Smooth muscle cell of the brain vasculature (primary cell): ENCODE measurements around the gene BTNL8.

ENCODE experiments used
- DNase-seq: peaks from one replicate; pipeline ENCODE4 v3.0.0-alpha.2; 2012; ENCODE audit warnings: low read depth, low spot score

The BTNL8 gene

DNA sequence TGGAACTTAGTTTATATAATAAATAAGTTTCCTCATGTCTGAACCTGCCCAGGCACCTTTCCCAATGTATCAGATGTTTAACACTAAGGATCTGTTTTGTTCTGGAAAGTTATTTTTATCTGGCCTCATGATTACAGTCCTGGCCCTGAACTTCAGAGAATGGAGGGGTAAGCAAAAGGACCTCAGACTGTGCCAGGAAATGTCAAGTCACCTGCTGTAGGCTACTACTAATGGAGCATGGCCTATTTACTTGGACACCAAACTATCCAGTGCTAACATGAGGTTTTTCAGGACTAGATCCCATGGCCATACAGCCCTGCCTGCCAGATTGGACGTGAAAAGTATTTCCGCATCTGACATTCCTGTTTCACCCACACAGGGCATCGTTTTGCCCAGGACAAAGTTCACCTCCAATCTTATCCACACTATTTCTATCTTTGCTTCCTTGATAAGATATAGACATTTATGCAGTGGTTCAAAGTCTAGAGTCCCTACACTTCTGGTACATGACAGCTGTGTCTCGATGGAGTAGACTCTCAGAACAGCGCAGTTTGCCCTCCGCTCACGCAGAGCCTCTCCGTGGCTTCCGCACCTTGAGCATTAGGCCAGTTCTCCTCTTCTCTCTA lies at the start of gene BTNL8:
TSS of gene BTNL8 (plus strand) at position 539 of the 626 bp plus-strand sequence. CDS start 152 bp downstream, outside the sequence.
- no peak for DNase-seq

- no peak for DNase-seq
Measured at GRCh38 chr5:180849827-180850226, 49.1 kb upstream of the BTNL8 start.

DNA sequence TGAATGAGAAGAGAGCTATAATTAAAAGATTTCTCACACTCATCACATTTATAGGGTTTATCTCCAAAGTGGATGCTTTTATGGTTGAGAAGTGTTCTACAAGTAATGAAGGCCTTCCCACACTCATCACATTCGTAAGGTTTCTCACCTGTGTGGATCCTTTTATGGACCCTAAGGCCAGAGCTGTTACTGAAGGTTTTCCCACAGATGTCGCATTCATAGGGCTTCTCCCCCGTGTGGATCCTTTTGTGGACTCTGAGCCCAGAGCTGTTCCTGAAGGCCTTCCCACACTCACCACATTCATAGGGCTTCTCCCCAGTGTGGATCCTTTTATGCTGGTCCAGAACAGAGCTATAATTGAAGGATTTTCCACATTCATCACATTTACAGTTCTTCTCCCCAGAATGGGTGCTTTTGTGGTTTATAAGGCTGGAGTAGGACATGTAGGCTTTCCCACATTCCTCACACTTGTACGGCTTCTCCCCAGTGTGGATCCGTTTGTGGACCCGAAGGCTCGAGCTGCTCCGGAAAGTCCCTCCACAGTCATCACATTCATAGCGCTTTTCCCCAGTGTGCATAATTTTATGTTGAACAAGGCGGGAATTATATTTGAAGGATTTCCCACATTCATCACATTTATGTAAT lies 48.4 kb upstream of the BTNL8 start:
- DNase-seq, result no peak

- no peak for DNase-seq
Measured at GRCh38 chr5:180852495-180852894, 46.5 kb upstream of the BTNL8 start.

- DNase-seq, result no peak
Measured at GRCh38 chr5:180853121-180853847, 45.7 kb upstream of the BTNL8 start.

DNA sequence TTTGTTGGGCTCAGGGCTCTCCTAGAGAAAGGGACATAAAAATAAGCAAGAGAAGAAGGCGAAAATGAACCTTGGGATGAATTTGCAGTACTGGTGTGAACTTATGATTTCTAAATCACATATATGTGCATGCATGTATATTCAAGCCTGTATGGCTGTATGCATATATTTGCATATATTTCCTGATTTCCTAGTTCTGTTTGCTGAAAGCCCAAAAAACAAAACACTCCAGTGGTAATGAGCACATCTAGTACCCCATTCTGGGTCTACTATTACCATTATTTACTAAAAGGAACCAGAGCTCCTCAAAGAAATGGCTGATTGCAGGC lies 45.1 kb upstream of the BTNL8 start:
- no peak for DNase-seq

DNA sequence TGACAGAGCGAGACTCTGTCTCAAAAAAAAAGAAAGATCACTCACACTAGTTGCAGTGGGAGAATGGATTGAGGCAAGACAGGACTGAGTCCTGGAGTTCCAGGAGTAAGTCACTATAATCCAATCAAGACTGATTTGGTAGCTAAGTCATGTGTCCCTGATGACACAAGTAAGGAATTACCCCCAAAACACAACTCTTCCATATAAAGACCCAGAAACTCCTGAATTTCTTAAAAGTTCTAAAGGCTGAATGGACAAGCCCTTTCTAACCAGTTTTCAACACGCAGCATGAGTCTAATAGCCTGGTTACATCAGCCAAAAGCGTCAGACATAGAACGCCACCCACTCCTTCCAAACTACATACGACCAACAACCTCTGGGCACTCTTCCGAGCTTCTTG lies 40.4 kb upstream of the BTNL8 start:
- no peak for DNase-seq

GRCh38 chr5:180860273-180860886 lies 38.6 kb upstream of the BTNL8 start:
- DNase-seq, result no peak

DNA sequence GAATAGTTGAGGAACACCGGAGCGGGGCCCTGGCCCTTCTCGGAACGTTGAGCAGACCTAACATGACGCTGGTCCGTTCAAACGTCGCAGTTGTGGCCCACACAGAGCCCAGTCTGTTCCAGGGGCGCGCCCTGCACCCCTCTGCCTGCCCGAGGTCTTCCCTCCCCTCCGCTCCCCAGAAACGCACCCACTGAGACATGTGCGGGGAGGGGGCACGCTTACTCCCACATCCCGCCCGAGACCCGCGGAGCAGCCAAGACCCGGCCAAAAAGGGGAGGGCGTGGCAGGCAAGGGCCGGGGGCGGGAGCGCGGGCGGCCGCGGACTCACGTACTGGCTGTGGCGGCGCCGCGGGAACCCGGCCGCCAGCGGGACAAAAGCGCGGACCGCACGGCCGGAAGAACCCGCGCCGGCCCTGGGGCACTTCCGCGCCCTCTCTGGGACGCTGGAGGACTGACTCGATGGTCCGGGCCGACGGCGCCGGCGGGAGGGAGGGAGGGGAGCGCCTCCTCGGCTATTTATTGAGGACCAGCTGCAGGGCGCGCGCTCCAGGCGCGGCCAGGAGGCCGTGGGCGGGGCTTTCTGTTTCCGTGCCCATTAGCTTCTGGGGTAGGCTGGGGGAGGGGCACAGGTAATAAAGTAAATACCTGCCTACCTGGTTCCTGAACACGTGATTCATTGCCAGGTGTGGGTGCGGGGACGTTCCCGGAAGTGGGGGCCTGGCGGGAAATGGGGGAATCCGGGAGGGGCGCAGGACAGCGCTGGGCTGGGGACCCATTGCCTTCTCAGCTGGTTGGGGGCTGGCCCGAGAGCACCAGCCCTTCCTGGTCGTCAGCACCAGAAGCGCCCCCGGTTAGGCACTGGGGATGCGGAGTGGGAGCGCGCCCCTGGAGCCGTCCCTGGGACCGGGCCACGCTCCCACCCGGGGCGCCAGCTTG lies 37.8 kb upstream of the BTNL8 start, which contains the start of gene ZFP62:
TSS of gene ZFP62 (minus strand) at position 390 of the 936 bp plus-strand sequence. CDS start at position 333, 57 bp downstream.
- DNase-seq, result peak; percentile 71

DNA sequence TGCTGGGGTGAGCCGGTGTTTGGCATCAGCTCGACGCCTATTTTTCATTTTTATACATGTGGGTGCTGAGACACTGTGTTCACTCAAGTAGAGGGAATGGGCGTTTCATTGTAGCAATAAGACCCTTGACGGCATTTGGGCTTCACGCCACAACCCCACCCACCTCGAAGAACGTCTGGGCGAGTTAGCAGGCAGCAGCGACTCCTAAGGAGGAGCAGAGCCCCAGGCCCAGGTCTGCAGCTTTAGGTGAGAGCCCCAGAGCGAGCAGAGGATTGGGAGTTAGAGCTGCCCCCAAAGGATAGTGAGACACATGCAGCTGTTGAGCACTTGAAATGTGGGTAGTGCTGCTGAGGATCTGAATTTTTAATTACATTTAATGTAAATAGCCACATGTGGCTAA lies 36.3 kb upstream of the BTNL8 start:
- DNase-seq, result no peak

- DNase-seq, result no peak
Measured at GRCh38 chr5:180865981-180866695, 32.8 kb upstream of the BTNL8 start.

DNA sequence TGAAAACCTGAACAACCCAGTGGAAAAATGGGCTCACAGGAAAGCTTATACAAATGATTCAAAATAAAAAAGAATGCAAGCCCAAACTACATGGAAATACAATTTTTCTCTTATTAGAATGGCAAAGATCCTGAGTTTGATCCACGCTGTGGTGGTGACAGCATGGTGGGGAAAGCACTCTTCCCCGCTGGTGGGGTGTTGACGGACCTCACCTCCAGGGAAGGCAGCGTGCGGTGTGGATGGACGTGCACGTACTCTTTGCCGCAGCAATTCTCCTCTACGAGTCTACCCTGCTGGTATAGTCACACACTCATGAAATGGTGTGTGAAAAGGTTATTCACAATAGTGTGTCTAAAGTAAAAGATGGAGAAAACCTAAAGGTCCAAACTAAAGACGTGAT lies 32.0 kb upstream of the BTNL8 start:
- no peak for DNase-seq

DNA sequence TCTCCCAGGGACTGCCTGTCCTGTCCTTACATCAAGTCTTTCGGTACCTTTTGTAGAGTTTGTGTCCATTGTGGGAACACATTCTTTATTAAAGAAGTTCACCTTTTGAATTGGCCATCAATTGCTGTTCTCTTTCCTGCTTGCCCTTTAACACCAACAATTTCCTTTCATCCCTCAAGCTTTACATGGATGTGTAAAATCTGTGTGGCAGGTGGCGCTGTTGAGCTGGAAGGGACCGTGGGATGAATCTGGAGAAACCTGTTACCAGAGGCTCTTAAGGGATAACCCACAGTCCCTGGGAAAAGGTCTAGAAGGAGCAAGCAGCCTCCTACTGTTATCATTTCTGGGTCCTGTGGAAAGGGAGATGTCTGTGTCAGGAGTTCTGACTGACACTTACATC lies 30.0 kb upstream of the BTNL8 start:
- DNase-seq, result peak; percentile 44

GRCh38 chr5:180869587-180869986 lies 29.4 kb upstream of the BTNL8 start:
- DNase-seq, result no peak

GRCh38 chr5:180870276-180871068 lies 28.5 kb upstream of the BTNL8 start:
- no peak for DNase-seq

GRCh38 chr5:180872419-180872818 lies 26.5 kb upstream of the BTNL8 start:
- DNase-seq, result no peak

GRCh38 chr5:180873615-180874520 lies 25.1 kb upstream of the BTNL8 start:
- no peak for DNase-seq

DNA sequence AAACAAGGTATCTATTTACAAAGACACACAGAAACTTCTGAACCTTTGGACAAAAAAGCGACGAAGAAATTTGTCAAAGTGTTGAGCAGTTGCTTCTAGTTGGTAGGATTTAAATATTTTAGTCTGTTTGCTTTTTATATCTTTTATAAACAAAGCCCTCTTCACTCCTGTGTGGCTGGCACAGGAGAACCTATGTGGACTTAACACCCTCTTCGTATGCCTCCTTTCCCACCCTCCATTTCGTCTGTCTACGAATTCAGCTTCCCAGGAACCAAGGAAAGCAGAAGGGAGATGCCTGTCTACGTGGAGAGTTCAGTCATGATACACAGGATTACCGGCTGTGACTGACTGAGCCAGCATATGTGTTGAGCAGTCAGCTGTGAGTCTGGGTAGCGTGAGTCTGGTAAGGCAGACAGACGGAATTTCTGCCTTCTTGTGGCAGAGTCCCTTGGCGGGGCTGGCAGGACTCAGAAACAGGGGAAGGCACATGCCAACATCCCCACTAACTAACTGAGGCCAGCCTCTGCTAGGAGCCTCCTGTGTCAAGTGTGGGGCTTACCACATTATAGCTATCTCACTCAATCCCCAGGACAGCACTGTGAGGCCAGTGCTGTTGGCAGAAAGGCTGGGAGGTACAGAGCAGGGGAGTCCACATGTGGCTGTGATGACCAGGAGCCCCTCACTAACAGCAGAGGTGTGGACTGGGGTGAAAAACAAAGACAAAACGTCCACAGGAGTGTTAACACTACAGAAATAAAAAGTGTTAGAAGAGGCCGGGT lies 24.0 kb upstream of the BTNL8 start:
- no peak for DNase-seq
